Large intestine (tissue), 3 donors: Measurements from ENCODE around the gene ZER1. TPM values are rescaled to one million over a fixed set of nuclear protein-coding genes. Genes with fewer than 3 reads are reported as not detected.
"Not testable (repeated sequence)": the region's sequence is repeated elsewhere in the genome, so short reads cannot be mapped to it uniquely, and the experiment has no call there.

Experiments used
- DNase-seq, 2 donors: peaks; one replicate each; pipeline versions ENCODE4 v3.0.0 to v3.0.0-alpha.2; 2013
- H3K27ac ChIP-seq: one replicate; pipeline ENCODE4 v1.5.1; 2013; ENCODE audit warnings: low read length
- H3K27me3 ChIP-seq: 2 replicates; pipeline ENCODE4 v1.6.1; 2013; ENCODE audit warnings: low read length; ENCODE audit not compliant: control insufficient read depth, insufficient read depth
- H3K36me3 ChIP-seq: 2 replicates; pipeline ENCODE4 v1.6.1; 2013; ENCODE audit warnings: low read length; ENCODE audit not compliant: control insufficient read depth, insufficient read depth
- H3K4me1 ChIP-seq: one replicate; pipeline ENCODE4 v1.6.1; 2013; ENCODE audit warnings: low read length; ENCODE audit not compliant: control insufficient read depth, insufficient read depth
- H3K4me3 ChIP-seq: one replicate; pipeline ENCODE4 v1.5.1; 2013; ENCODE audit warnings: low read length
- H3K9me3 ChIP-seq: one replicate; pipeline ENCODE4 v1.6.1; 2013; ENCODE audit warnings: mild to moderate bottlenecking, low read depth, low read length, moderate library complexity; ENCODE audit not compliant: control insufficient read depth
- WGBS: methylation state at CpG from one replicate; pipeline ENCODE4 v1.1.5; 2013; ENCODE audit warnings: low lambda C conversion rate; ENCODE audit not compliant: insufficient coverage; 5-methylcytosine and 5-hydroxymethylcytosine counted together
- polyA plus RNA-seq: library from polyadenylated mRNA; unstranded; fragments of 120-200 nt; gene quantifications from one replicate; pipeline ENCODE4 v1.2.1, GENCODE V29; 2013

The ZER1 gene
- polyA plus RNA-seq, 1 donor = 36.7 TPM

DNA sequence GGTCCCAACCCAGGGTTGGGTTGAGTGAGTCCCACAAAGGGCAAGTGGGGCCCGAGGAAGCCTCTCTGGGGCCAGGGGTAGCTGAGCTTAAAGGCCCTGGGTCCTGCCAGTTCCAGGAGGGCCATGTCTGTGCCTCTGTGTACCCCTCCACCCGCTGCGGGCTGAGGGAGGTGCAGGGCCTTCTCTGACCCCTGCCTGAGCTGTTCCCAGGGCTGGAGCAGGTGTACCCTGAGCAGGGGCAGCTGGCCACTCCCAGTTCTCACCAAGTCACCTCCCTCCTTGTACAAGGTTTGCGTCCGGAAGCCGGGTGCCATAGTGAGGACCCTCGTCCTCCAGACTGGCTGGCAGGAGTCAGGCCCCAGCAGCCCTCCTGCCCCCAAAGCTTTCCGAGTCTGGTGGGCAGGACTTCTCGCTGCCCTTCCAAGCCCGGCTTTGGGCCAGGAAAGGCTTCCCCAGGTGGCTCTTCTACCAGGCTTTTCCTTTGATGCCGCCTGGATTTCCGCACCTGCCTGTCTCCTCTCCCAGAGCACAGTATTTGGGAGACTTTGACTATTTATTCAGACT, 37.4 kb upstream of the ZER1 start:
- no peaks in the 10 kb centered on the region for H3K27me3 ChIP-seq
- H3K9me3 ChIP-seq = no peaks in the 10 kb centered on the region
- peaks cover 41% of the 10 kb centered on the region for H3K36me3 ChIP-seq
- H3K4me3 ChIP-seq = no peak overlapping the region
- WGBS = no CpG with 5 or more reads among the region's 12 CpGs
- H3K4me1 ChIP-seq = no peaks in the 10 kb centered on the region
- DNase-seq = no peak
- H3K27ac ChIP-seq = no peak overlapping the region

DNA sequence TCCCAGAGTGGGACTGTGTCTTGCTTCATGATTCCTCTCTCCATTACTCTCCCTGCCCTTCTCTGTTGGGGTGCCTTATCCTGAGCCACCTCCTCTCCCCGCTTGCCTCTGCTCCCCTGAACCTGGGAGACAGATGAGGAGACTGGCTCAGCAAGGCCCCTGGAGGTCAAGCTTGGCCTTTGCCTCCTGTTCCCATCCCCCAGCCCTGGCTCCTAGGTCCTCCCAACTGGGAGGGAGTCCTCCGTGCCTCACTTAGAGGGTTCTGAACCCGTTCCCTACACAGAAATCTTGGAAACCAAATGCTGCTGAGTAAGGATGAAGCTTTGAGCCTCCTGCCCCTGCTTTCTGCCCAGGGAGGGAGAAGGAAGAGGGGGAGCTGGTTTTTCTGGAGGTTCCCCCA, 36.8 kb upstream of the ZER1 start:
- H3K27me3 ChIP-seq = no peaks in the 10 kb centered on the region
- no peaks in the 10 kb centered on the region for H3K9me3 ChIP-seq
- no peak overlapping the region for H3K4me3 ChIP-seq
- no peaks in the 10 kb centered on the region for H3K4me1 ChIP-seq
- no peak overlapping the region for H3K27ac ChIP-seq
- no CpG with 5 or more reads among the region's 3 CpGs for WGBS
- H3K36me3 ChIP-seq = peaks cover 47% of the 10 kb centered on the region
- no peak for DNase-seq

DNA sequence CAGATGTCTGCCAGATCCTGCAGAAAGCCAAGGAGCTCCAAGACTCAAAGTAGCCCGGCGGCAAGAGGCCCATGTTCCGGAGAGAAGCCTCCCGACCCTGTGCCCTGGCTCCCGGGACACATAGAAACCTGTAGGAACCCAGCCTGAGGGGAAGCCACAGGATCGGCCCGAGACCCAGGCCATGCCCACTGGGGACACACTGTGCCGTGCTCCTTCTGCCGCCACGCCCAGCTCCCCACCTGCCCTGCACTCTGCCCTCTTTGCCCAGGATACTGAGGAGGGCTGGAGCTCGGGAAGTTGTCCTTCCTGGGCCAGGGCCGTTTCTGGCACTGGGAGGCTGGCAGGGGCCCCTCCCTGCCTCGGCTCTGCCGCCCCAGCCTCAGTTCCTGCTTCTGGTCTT, 36.1 kb upstream of the ZER1 start:
- H3K27ac ChIP-seq = no peak overlapping the region
- peaks cover 54% of the 10 kb centered on the region for H3K36me3 ChIP-seq
- no peaks in the 10 kb centered on the region for H3K27me3 ChIP-seq
- H3K4me1 ChIP-seq = no peaks in the 10 kb centered on the region
- no peak overlapping the region for H3K4me3 ChIP-seq
- WGBS = no CpG with 5 or more reads among the region's 14 CpGs
- H3K9me3 ChIP-seq = no peaks in the 10 kb centered on the region
- no peak for DNase-seq

DNA sequence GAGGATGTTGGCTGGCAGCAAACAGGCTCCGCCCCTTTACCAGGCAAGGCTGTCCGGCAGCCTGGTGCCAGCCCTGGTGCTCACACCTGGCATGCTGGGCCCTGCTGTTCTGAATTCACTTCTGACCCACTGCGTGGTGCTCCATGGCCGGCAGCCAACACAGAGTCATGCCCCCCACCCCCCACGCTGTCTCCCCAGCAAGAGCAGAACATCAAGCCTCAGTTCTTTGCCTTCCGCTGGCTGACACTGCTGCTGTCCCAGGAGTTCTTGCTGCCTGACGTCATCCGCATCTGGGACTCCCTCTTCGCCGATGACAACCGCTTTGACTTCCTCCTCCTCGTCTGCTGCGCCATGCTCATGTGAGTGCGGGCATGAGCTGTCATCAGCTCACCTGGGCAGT, 33.9 kb upstream of the ZER1 start:
- Histone ChIP-seq H3K4me1 (no peaks in the 10 kb centered on the region), H3K4me3 (no peak overlapping the region), H3K27me3 (no peaks in the 10 kb centered on the region), H3K36me3 (peaks cover 63% of the 10 kb centered on the region), H3K9me3 (no peaks in the 10 kb centered on the region), H3K27ac (no peak overlapping the region)
- no CpG with 5 or more reads among the region's 14 CpGs for WGBS
- DNase-seq = no peak

DNA sequence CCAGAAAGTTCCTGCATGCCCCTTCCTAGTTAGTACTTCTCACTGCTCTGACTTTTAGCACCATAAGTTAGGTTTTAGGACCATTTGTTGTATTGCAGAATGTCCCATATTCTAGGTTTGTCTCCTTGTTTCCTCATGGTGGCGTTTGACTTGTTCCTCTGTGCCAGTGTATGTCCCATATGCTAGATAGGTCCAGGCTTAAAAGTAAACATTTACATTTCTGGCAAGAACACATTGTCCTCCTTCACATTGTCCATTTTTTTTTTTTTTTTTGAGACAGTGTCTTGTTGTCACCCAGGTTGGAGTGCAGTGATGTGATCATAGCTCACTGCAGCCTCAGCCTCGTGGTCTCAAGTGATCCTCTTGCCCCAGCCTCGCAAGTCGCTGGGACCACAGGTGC, 30.8 kb upstream of the ZER1 start:
- no peaks in the 10 kb centered on the region for H3K9me3 ChIP-seq
- H3K36me3 ChIP-seq = peaks cover 75% of the 10 kb centered on the region
- WGBS = 100% methylated on average over 1 of the region's 4 CpGs

DNA sequence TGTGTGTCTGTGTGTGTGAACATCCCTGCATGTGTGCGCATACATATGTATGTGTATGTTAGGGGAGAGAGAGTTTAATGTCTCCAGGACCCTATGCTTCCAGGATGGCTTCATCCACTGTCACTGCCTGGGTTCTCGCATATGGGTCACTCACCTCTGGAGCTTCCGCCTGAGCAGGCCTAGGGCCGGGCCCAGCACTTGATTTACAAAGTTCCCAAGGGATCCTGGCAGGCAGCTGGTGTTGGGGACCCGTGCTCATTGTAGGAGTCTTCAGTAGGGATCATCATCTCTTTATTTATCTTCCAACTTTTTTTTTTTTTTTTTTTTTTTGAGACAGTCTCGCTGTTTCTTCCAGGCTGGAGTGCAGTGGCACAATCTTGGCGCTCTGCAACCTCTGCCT, 28.3 kb upstream of the ZER1 start:
- WGBS = no CpG with 5 or more reads among the region's 7 CpGs
- no peak overlapping the region for H3K4me3 ChIP-seq
- H3K27ac ChIP-seq = no peak overlapping the region
- DNase-seq = no peak
- H3K27me3 ChIP-seq = no peaks in the 10 kb centered on the region
- no peaks in the 10 kb centered on the region for H3K4me1 ChIP-seq
- no peaks in the 10 kb centered on the region for H3K9me3 ChIP-seq
- H3K36me3 ChIP-seq = peaks cover 66% of the 10 kb centered on the region

More for the DNA sequence above, 30.8 kb upstream of the ZER1 start:
- no peak overlapping the region for H3K27ac ChIP-seq
- DNase-seq = no peak
- no peak overlapping the region for H3K4me3 ChIP-seq
- no peaks in the 10 kb centered on the region for H3K4me1 ChIP-seq
- H3K27me3 ChIP-seq = no peaks in the 10 kb centered on the region

DNA sequence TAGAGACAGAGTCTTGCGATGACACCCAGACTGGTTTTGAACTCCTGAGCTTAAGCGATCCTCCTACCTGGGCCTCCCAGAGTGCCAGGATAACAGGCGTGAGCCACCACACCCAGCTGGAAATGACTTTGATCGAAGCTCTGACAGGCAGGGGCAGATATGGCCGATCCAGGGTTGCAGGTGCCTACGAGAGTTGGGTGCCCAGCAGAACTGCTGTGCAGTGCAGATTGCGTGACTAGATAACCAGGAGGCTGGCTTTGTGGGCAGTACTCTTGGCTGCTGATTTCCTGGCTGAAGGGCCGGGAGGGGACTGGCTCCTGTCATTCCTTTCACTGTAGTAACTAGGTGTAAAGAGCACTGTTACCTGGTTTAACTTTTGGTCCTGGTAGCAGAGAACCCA, 27.2 kb upstream of the ZER1 start:
- DNase-seq = no peak
- H3K36me3 ChIP-seq = peaks cover 65% of the 10 kb centered on the region
- no peaks in the 10 kb centered on the region for H3K9me3 ChIP-seq
- no peak overlapping the region for H3K27ac ChIP-seq
- no peak overlapping the region for H3K4me3 ChIP-seq
- H3K27me3 ChIP-seq = no peaks in the 10 kb centered on the region
- H3K4me1 ChIP-seq = no peaks in the 10 kb centered on the region
- no CpG with 5 or more reads among the region's 8 CpGs for WGBS

DNA sequence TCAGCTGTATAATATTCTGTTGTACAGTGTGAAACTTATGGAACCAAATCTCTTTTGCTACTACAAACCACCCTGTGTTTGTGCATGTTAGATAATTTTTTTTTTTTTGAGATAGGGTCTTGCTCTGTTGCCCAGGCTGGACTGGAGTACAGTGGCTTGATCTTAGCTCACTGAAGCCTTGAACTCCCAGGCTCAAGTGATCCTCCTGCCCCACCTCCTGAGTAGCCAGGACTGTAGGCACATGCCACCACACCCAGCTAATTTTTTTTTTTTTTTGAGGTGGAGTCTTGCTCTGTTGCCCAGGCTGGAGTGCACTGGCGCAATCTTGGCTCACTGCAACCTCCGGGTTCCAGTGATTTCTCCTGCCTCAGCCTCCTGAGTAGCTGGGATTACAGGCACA, 23.2 kb upstream of the ZER1 start:
- peaks cover 74% of the 10 kb centered on the region for H3K36me3 ChIP-seq
- H3K4me3 ChIP-seq, H3K27ac ChIP-seq, H3K9me3 ChIP-seq, DNase-seq, H3K27me3 ChIP-seq, H3K4me1 ChIP-seq: not testable (repeated sequence)
- WGBS = no CpG with 5 or more reads among the region's 2 CpGs

DNA sequence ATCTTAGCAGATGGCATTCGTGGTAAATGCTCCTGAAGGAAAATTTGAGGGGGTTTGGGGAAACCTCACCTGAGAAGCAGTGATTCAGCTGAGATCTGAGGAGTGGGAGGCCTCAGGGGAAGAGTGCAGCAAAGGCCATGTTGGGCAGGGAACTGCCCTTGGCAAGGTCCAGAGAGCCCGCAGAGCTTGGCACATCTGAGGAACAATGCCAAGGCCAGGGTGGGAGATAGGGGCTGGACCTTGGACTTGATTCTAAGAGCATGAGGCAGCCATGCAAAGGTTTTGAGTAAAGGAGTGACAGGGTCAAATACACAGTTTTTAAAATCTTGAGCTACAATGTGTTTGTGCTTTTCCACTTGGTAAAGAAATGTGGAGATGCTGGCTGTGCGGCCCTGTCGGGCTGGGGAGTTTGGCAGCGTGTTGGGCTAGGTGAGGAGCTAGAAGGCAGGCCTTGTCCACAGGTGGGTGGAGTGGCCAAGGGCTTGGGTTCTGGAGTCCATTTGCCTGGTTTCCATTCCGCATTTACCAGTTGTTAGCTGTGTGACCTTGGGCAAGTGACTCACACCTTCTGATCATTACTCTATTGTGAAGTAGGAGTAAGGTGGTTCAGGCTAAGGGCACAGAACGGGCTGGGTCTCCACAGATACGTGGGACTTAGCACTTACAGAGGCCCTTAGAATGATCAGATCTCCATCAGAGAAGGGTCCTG, 21.4 kb upstream of the ZER1 start:
- no CpG with 5 or more reads among the region's 8 CpGs for WGBS
- no peak overlapping the region for H3K27ac ChIP-seq
- DNase-seq = no peak

DNA sequence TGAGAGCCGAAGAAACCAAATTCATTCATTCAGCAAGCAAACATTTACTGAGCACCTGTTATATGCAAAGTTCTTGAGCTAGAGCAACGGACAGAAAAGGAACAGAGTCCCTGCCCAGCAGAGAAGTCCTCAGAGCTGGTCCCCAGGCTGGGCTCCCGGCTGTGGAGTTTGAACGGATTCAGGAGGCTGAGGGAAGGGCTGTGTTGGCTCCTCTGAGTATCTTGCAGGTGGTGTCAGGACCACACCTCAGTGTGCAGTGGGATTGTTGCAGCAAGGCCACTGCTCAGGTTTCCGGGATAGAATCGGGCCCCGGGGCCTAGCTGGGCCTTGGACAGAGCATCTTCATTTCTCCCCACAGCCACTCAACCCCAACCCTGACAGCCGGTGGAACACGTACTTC, 20.4 kb upstream of the ZER1 start:
- Histone ChIP-seq H3K27me3 (no peaks in the 10 kb centered on the region), H3K9me3 (no peaks in the 10 kb centered on the region), H3K4me1 (peaks cover 2% of the 10 kb centered on the region), H3K36me3 (peaks cover 54% of the 10 kb centered on the region), H3K4me3 (no peak overlapping the region), H3K27ac (no peak overlapping the region)
- no peak for DNase-seq
- no CpG with 5 or more reads among the region's 9 CpGs for WGBS

More for the DNA sequence above, 21.4 kb upstream of the ZER1 start:
- Histone ChIP-seq H3K4me3 (no peak overlapping the region), H3K27me3 (no peaks in the 10 kb centered on the region), H3K4me1 (peaks cover 2% of the 10 kb centered on the region), H3K36me3 (peaks cover 63% of the 10 kb centered on the region), H3K9me3 (no peaks in the 10 kb centered on the region)

DNA sequence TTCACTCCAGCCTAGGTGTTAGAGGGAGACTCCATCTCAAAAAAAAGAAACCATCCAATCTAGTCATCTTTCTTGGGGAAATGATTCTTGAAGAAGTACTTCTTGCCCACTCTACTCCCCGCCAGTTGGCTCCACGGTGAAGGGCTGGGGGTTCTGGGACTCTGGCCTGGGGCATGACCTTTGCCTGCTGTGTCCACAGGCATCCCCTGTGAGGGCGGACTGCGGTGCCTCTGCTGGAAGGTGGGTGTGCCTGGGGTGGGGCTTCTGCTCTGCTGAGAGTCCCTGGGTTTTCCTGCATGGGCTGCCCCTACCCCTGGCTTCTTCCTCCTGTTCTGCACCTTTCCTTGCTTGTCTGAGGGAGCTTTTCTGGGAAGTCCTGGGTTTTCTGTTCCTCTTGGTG, 18.8 kb upstream of the ZER1 start:
- no peaks in the 10 kb centered on the region for H3K27me3 ChIP-seq
- H3K27ac ChIP-seq = no peak overlapping the region
- H3K4me1 ChIP-seq = peaks cover 5% of the 10 kb centered on the region
- H3K36me3 ChIP-seq = peaks cover 45% of the 10 kb centered on the region
- no peaks in the 10 kb centered on the region for H3K9me3 ChIP-seq
- no peak overlapping the region for H3K4me3 ChIP-seq
- DNase-seq = no peak
- no CpG with 5 or more reads among the region's 4 CpGs for WGBS
